T-helper 1 cell treated with Interleukin-12 subunit alpha and Interleukin-12 subunit beta and Interleukin-4 antibody, amounts not matched to agents 30 μg/mL and 1 μg/mL, for 36 hours (primary cell): ENCODE data around the gene CACNA2D3.

ENCODE experiments used
- H3K27ac Mint-ChIP-seq: one replicate; pipeline ENCODE4 v1.8.0; 2021; ENCODE audit warnings: mild to moderate bottlenecking, mixed read lengths
- H3K27me3 Mint-ChIP-seq: one replicate; pipeline ENCODE4 v1.8.0; 2021; ENCODE audit warnings: low read depth, mixed read lengths
- H3K36me3 Mint-ChIP-seq: one replicate; pipeline ENCODE4 v1.8.0; 2021; ENCODE audit warnings: low read depth, mixed read lengths
- H3K4me1 Mint-ChIP-seq: one replicate; pipeline ENCODE4 v1.8.0; 2021; ENCODE audit warnings: low read depth, mixed read lengths
- H3K4me3 Mint-ChIP-seq: one replicate; pipeline ENCODE4 v1.8.0; 2021; ENCODE audit warnings: mild to moderate bottlenecking, moderate library complexity, mixed read lengths
- H3K9me3 Mint-ChIP-seq: one replicate; pipeline ENCODE4 v1.8.0; 2021; ENCODE audit warnings: mixed read lengths

CACNA2D3 gene

GRCh38 chr3:54237109-54237508 lies 114.8 kb downstream of the CACNA2D3 start:
- Mint-ChIP-seq H3K4me1 (no peaks in the 10 kb centered on the region), H3K4me3 (no peak overlapping the region), H3K27me3 (no peaks in the 10 kb centered on the region), H3K27ac (no peak overlapping the region), H3K9me3 (no peaks in the 10 kb centered on the region), H3K36me3 (no peaks in the 10 kb centered on the region)

GRCh38 chr3:54237788-54238502 lies 115.6 kb downstream of the CACNA2D3 start:
- no peaks in the 10 kb centered on the region for H3K4me1 Mint-ChIP-seq
- no peaks in the 10 kb centered on the region for H3K9me3 Mint-ChIP-seq
- no peak overlapping the region for H3K27ac Mint-ChIP-seq
- no peaks in the 10 kb centered on the region for H3K36me3 Mint-ChIP-seq
- no peak overlapping the region for H3K4me3 Mint-ChIP-seq
- no peaks in the 10 kb centered on the region for H3K27me3 Mint-ChIP-seq

- no peaks in the 10 kb centered on the region for H3K27me3 Mint-ChIP-seq
- H3K4me3 Mint-ChIP-seq, result no peak overlapping the region
- H3K27ac Mint-ChIP-seq, result no peak overlapping the region
- H3K36me3 Mint-ChIP-seq, result no peaks in the 10 kb centered on the region
- H3K4me1 Mint-ChIP-seq, result no peaks in the 10 kb centered on the region
- no peaks in the 10 kb centered on the region for H3K9me3 Mint-ChIP-seq
Observed at GRCh38 chr3:54240309-54240708, 118.0 kb downstream of the CACNA2D3 start.

- Mint-ChIP-seq H3K27me3 (no peaks in the 10 kb centered on the region), H3K4me3 (no peak overlapping the region), H3K36me3 (no peaks in the 10 kb centered on the region), H3K9me3 (peaks cover 5% of the 10 kb centered on the region), H3K4me1 (no peaks in the 10 kb centered on the region), H3K27ac (no peak overlapping the region)
Observed at GRCh38 chr3:54243056-54243931, 120.9 kb downstream of the CACNA2D3 start.

GRCh38 chr3:54243960-54244682 lies 121.8 kb downstream of the CACNA2D3 start:
- Mint-ChIP-seq H3K27ac (no peak overlapping the region), H3K36me3 (no peaks in the 10 kb centered on the region), H3K27me3 (no peaks in the 10 kb centered on the region), H3K4me3 (no peak overlapping the region), H3K4me1 (no peaks in the 10 kb centered on the region), H3K9me3 (peaks cover 5% of the 10 kb centered on the region)

GRCh38 chr3:54251705-54252104 lies 129.4 kb downstream of the CACNA2D3 start:
- H3K9me3 Mint-ChIP-seq, result no peaks in the 10 kb centered on the region
- no peaks in the 10 kb centered on the region for H3K27me3 Mint-ChIP-seq
- H3K27ac Mint-ChIP-seq, result no peak overlapping the region
- no peaks in the 10 kb centered on the region for H3K36me3 Mint-ChIP-seq
- H3K4me3 Mint-ChIP-seq, result no peak overlapping the region
- H3K4me1 Mint-ChIP-seq, result no peaks in the 10 kb centered on the region

GRCh38 chr3:54257125-54257720 lies 134.9 kb downstream of the CACNA2D3 start:
- Mint-ChIP-seq H3K4me1 (no peaks in the 10 kb centered on the region), H3K27me3 (no peaks in the 10 kb centered on the region), H3K4me3 (no peak overlapping the region), H3K36me3 (no peaks in the 10 kb centered on the region), H3K9me3 (no peaks in the 10 kb centered on the region), H3K27ac (no peak overlapping the region)

GRCh38 chr3:54259636-54260035 lies 137.3 kb downstream of the CACNA2D3 start:
- Mint-ChIP-seq H3K27ac (no peak overlapping the region), H3K27me3 (no peaks in the 10 kb centered on the region), H3K9me3 (no peaks in the 10 kb centered on the region), H3K4me3 (no peak overlapping the region), H3K4me1 (no peaks in the 10 kb centered on the region), H3K36me3 (no peaks in the 10 kb centered on the region)

- H3K27me3 Mint-ChIP-seq, result no peaks in the 10 kb centered on the region
- H3K27ac Mint-ChIP-seq, result no peak overlapping the region
- H3K9me3 Mint-ChIP-seq, result no peaks in the 10 kb centered on the region
- H3K4me3 Mint-ChIP-seq, result no peak overlapping the region
- no peaks in the 10 kb centered on the region for H3K36me3 Mint-ChIP-seq
- no peaks in the 10 kb centered on the region for H3K4me1 Mint-ChIP-seq
Observed at GRCh38 chr3:54261141-54261540, 138.8 kb downstream of the CACNA2D3 start.

- Mint-ChIP-seq H3K27ac (no peak overlapping the region), H3K9me3 (no peaks in the 10 kb centered on the region), H3K4me1 (no peaks in the 10 kb centered on the region), H3K36me3 (no peaks in the 10 kb centered on the region), H3K4me3 (no peak overlapping the region), H3K27me3 (no peaks in the 10 kb centered on the region)
Observed at GRCh38 chr3:54262541-54262940, 140.2 kb downstream of the CACNA2D3 start.

GRCh38 chr3:54262946-54263345 lies 140.6 kb downstream of the CACNA2D3 start:
- no peaks in the 10 kb centered on the region for H3K4me1 Mint-ChIP-seq
- no peak overlapping the region for H3K27ac Mint-ChIP-seq
- H3K9me3 Mint-ChIP-seq, result no peaks in the 10 kb centered on the region
- H3K4me3 Mint-ChIP-seq, result no peak overlapping the region
- H3K36me3 Mint-ChIP-seq, result no peaks in the 10 kb centered on the region
- no peaks in the 10 kb centered on the region for H3K27me3 Mint-ChIP-seq

GRCh38 chr3:54264050-54264449 lies 141.7 kb downstream of the CACNA2D3 start:
- Mint-ChIP-seq H3K4me1 (no peaks in the 10 kb centered on the region), H3K36me3 (no peaks in the 10 kb centered on the region), H3K27me3 (no peaks in the 10 kb centered on the region), H3K4me3 (no peak overlapping the region), H3K9me3 (no peaks in the 10 kb centered on the region), H3K27ac (no peak overlapping the region)

- H3K9me3 Mint-ChIP-seq, result no peaks in the 10 kb centered on the region
- no peak overlapping the region for H3K4me3 Mint-ChIP-seq
- H3K36me3 Mint-ChIP-seq, result no peaks in the 10 kb centered on the region
- no peaks in the 10 kb centered on the region for H3K4me1 Mint-ChIP-seq
- no peaks in the 10 kb centered on the region for H3K27me3 Mint-ChIP-seq
- no peak overlapping the region for H3K27ac Mint-ChIP-seq
Observed at GRCh38 chr3:54270816-54271526, 148.6 kb downstream of the CACNA2D3 start.

- H3K9me3 Mint-ChIP-seq, result peaks cover 11% of the 10 kb centered on the region
- no peaks in the 10 kb centered on the region for H3K4me1 Mint-ChIP-seq
- no peak overlapping the region for H3K4me3 Mint-ChIP-seq
- no peaks in the 10 kb centered on the region for H3K36me3 Mint-ChIP-seq
- H3K27ac Mint-ChIP-seq, result no peak overlapping the region
- H3K27me3 Mint-ChIP-seq, result no peaks in the 10 kb centered on the region
Observed at GRCh38 chr3:54273791-54274190, 151.4 kb downstream of the CACNA2D3 start.
